ENCODE measurements around the gene SV2B. TPM values are rescaled to one million over a fixed set of nuclear protein-coding genes. Genes with fewer than 3 reads are reported as not detected.

The SV2B gene
- total RNA-seq, 1 donor from 2014 or later, result 0.60 TPM

DNA sequence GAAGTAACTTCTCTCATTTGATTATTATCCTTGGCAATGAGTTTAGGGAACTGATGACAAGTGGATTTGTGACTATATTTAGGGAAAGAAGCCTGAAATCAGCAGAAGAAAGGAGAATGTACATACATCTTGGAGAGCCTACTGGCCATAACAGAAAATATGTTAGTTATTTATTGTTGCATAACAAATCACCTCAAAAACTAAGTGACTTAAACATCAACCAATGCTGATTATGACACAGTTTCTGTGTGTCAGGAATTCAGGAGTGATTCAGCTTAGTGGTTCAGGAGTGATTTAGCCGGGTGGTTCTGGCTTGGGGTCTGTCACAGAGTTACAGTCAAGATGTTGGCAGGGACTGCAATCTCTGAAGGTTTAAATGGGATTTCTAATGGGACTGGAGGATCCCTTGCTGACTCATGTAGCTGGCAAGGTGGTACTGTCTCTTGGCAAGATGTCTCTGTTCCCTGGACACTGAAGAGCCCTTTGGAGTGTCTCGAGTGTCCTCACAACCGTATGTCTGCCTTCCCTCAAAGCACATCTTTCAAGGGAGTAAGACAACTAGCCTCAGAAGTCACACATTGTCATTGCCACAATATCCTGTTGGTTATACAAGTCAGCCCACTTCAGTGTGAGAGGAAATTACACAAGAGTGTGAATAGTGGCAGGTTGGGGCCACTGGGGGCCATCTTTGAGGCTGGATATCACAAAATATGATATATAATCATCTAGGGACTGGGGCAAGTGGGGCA lies 248.9 kb downstream of the SV2B start:
- ATAC-seq (no peak), DNase-seq (ENCODE audit: low spot score) (no peak)

Other genes with a start within 250 kb of the SV2B start
- 281 TPM for gene FURIN, start 231.7 kb upstream of the SV2B start, total RNA-seq
- gene FES, start 215.8 kb upstream of the SV2B start, total RNA-seq, result 39.4 TPM
- gene MAN2A2, start 197.0 kb upstream of the SV2B start, total RNA-seq, result 96.9 TPM
- 9.0 TPM for gene HDDC3, start 167.7 kb upstream of the SV2B start, total RNA-seq
- 32.7 TPM for gene UNC45A, start 165.0 kb upstream of the SV2B start, total RNA-seq
- 7.7 TPM for gene RCCD1, start 145.4 kb upstream of the SV2B start, total RNA-seq
- 1.2 TPM for gene PRC1, start 105.7 kb upstream of the SV2B start, total RNA-seq
- gene VPS33B, start 77.7 kb upstream of the SV2B start, total RNA-seq, result 4.5 TPM